CD4-positive, alpha-beta T cell treated with Interleukin-15 for 1 hour (primary cell): ENCODE measurements around the gene KIF7.
"Not testable (repeated sequence)": the region's sequence is repeated elsewhere in the genome, so short reads cannot be mapped to it uniquely, and the experiment has no call there.

Experiments
- DNase-seq: peaks from one replicate; pipeline ENCODE4 v3.0.0-alpha.2; 2020

KIF7 gene

GRCh38 chr15:89615135-89615534 lies 40.1 kb downstream of the KIF7 start:
- DNase-seq, result no peak

- no peak for DNase-seq
Observed at GRCh38 chr15:89614164-89614563, 41.1 kb downstream of the KIF7 start.

- no peak for DNase-seq
Observed at GRCh38 chr15:89613031-89613430, 42.2 kb downstream of the KIF7 start.

GRCh38 chr15:89611317-89611716 lies 44.0 kb downstream of the KIF7 start:
- DNase-seq, result no peak

- DNase-seq, result no peak
Observed at GRCh38 chr15:89599021-89599420, 56.2 kb downstream of the KIF7 start.

- DNase-seq, result no peak
Observed at GRCh38 chr15:89593018-89593417, 62.2 kb downstream of the KIF7 start.

GRCh38 chr15:89591834-89592233 lies 63.4 kb downstream of the KIF7 start:
- no peak for DNase-seq

GRCh38 chr15:89587955-89588354 lies 67.3 kb downstream of the KIF7 start:
- no peak for DNase-seq

GRCh38 chr15:89586651-89587050 lies 68.6 kb downstream of the KIF7 start:
- no peak for DNase-seq

- not testable (repeated sequence) for DNase-seq
Observed at GRCh38 chr15:89580747-89581146, 74.5 kb downstream of the KIF7 start.

GRCh38 chr15:89578146-89578545 lies 77.1 kb downstream of the KIF7 start:
- no peak for DNase-seq
